ENCODE data around the gene MRPL2.
"Not testable (repeated sequence)": the region's sequence is repeated elsewhere in the genome, so short reads cannot be mapped to it uniquely, and the experiment has no call there.

The MRPL2 gene

DNA sequence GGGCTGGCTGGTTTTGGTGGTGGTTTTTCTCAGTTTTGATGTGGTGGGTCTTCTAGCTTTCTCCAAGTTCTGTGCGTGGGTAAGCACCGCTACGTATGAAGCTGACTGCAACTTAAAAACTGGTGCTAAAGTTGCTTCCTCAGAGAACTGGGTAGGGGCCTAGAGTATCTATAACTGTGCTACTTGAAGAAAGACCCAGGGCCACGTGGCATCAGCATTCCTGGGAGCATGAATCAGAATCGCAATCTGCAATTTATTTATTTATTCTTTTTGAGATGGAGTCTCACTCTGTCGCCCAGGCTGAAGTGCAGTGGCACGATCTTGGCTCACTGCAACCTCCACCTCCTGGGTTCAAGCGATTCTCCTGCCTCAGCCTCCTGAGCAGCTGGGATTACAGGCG lies 22.7 kb upstream of the MRPL2 start:
- DNase-seq: not testable (repeated sequence)

DNA sequence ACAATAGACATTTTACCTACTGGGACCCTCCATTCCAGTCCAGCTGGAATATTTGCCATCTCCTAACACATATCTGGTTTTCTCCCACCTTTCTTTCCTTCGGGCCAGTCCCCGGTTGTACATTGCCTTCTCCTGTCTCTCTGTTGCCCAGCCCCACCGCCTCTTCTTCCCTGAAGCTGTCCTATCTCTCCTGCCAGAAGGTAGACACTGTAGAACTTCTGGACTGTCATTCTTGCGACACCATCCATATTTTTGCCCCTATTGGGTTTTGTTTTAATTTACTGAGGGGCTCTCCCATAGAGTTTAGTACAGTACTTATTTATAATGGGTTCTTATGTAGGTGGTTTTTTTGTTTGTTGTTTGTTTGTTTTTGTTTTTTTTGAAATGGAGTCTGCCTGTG lies 21.8 kb upstream of the MRPL2 start:
- no peak for DNase-seq

DNA sequence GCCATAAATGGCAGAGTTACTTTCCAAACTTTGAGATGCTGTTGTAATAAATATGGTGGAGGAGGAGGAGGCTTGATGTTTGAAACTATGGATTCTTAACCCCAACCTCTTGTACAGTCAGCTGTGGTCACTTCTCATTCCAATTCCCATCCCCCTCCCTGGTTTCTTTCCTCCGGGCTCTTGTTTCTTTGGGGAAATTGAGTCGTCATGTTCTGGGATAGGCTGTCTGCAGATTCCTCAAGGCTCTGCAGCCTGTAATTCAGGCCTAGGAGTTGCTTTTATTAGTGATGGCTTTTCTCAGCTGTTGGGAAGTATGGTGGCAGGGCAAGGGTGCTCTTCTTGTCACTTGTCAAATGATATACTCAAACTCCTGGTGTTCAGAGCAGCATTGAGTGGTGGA lies 19.5 kb upstream of the MRPL2 start:
- no peak for DNase-seq

DNA sequence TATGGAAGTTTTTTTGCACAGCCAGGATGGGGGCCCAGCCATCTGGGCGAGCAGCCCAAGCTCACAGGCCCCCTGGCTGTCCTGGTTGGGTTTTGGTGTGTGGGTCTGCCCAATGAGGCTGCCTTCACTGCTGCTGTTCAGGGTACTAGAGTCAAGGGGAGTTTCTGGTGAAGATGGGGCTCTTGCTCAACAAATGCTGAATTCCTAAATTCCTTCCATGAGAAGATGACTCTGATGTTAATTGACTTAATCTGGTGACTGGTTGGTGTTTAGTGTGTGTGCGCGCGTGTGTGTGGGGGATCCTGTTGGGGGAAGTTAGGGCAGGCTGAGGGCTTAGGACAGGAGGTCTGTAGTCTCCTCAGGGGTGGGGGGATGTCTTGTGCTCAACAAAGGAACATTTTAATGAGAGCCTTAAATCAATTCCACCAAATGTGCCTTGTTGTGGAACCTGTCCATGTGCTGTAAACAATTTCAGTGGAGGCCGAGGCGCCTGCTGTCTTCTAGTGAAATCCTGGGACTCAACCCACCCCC lies 18.8 kb upstream of the MRPL2 start:
- no peak for DNase-seq

DNA sequence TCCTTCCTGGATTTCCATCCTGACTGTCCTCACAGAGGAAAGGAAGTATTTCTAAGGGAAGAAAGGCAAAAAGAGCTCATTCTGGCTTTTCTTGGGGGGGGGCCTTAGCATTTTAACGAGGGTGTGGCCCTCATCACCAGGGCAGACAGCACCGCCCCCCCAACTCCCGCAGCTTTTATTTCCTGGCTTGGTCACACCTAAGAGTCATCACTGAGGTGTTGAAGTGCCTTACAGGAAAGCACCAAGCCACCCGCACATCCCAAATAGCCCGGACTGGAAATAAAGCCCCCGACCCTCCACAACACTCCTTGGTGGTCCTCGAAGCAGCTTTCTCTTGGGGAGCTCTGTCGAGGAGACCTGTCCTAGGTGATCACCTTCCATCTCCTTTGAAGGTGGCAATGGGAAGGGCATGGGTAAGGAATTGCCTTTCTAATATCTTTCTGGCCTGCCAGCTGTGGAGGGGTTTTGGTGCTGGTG lies 18.1 kb upstream of the MRPL2 start:
- no peak for DNase-seq

DNA sequence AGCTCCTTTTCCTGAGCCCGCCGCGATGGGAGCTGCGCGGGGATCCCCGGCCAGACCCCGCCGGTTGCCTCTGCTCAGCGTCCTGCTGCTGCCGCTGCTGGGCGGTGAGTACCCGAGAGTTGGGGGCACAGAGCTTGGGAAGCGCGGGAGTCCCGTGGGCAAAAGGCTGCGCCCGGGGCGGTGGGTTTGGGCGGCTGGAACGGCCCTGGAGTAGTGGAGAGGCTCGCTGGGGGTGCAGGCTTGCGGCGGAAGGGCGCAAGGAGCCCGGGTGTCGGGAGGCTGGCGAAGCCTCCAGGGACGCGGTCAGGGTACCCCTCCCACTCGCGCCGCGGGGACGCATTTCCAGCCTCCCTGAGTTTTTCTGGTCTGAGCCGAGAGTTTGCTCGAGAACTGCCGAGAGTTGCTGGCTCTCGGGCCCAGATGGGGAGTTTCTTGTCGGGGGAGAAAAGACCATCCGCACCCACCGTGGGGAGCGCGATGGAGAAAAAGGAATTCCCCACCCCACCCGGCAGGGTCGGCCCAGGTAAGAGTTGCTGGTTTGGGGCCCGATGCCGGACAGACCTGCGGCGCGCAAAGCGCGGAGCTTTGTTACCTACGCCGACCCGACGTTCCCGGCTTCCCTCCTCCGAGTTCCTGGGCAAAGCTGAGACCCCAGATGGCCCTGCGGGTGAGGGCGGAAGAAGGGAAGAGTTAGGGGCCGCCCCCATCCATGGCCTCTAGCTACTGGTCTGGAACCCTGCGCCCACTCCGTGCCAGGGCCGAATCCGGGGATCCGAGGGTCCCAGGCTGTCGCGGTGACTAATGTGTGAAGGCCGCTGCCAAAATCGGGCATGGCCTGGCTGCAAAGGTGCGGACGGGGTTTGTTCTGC lies 17.5 kb upstream of the MRPL2 start:
- DNase-seq: peak in 1 of 2 experiments; percentile 35

DNA sequence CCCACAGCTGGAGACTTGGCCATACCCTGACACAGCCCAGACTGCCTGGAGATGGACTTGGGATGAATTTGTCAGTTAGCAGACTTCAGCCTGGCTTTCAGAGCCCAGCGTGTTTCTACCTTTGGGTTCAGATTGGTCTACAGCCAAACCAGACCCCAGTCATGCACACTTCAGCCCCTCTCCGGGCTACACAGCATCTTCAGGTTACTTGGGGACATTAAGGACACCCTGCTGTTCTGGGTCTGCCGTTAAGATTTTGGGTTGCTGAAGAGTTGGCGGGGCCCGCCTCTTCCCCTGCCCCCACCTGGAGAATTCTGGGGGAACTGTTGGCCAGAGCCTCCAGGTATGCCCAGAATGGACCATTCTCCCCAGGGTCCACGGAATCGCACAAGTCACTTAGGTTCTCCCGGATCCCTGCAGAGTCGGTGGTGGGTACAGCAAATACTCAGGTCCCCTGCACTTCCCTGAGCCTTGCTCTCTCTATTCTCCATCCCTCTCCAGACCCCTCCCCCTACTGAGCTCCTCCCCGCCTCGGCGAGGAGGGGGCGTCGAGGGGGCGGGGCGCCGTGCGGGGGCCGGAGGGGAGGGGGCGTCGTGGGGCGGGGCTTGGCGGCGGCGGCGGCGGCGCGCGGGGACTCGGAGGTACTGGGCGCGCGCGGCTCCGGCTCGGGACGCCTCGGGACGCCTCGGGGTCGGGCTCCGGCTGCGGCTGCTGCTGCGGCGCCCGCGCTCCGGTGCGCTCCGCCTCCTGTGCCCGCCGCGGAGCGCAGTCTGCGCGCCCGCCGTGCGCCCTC lies 16.6 kb upstream of the MRPL2 start, which contains the start of gene PTK7:
Gene PTK7, plus strand, starts transcription at position 645 of the 794 bp plus-strand sequence. CDS start 175 bp downstream, outside the sequence.
- peak; percentile 69 to 79 for DNase-seq

DNA sequence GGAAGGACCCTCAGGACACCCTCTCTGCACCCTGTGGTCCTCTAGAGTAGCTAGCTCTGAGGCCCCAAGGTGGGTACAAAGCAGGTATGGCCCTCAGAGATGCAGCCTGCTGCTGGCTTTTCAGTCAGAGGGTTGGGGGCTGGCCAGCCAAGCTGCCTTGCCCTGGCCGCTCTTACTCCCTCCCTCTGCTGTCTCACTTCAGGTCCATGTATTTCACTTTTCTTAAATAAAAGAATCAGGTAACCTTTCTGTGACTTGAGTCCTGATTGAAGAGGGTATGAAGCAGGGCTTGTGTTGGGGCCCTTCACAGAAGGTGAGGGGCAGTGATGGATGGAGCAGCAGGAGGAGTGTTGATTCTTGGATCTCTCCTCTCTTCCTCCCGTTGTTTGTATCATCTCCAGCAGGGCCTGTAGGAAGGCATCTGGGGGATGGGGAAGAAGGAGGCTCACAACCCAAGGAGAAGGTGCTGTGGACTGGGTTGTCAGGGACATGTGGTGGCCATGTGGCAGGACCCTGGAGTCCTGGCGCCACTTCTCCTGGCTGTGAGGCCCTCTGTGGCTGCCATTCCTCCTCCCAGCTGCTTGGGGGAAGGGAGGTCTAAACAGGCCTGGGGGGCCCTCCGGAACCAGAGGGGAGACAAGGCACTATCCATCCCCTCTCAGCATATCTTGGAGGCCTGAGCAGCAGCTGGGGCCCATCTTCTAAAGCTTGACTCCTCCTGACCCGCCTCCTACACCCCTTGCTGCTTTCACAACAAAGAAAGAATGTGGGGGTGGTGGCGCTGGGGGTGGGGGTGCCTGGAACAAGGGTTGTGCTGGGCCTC lies 15.8 kb upstream of the MRPL2 start:
- DNase-seq: no peak

DNA sequence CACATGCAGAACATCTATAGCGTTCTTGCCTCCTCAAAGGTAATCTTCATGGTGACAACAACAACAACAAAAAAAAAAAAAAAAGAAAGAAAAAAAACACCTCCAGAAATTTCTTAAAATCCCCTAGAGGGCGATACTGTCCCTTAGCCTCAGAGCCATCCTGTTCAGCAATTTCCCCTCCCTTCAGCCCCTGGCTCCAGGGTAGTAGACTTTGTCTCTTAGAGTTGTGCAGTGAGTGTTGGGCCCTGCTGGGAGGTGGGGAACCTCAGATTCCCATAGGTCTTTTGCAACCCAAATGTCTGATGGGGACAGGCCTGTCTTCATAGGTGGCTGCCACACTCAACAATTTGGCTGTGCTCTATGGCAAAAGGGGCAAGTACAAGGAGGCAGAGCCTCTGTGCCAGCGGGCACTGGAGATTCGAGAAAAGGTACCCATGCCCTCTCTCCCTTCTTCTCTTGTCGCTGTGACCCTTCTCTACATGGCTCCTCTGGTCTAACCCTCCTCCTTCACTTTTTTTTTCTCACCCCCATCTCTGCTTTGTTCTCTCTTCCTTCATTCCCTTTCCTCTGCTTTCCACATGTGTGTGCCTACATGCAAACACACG lies 10.9 kb upstream of the MRPL2 start:
- peak; percentile 32 to 53 for DNase-seq

DNA sequence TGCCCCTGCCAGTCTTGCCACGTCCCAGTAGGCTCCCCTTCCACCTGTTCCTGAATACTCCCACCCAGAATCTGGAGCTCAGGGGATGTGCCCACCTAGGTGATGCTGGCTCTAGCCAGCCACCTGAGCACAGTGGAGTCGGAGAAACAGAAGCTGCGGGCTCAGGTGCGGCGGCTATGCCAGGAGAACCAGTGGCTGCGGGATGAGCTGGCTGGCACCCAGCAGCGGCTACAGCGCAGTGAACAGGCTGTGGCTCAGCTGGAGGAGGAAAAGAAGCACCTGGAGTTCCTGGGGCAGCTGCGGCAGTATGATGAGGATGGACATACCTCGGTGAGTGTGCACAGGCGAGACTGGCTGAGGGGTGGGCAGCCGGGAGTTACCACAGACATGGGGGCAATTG lies 3.6 kb upstream of the MRPL2 start:
- no peak for DNase-seq

DNA sequence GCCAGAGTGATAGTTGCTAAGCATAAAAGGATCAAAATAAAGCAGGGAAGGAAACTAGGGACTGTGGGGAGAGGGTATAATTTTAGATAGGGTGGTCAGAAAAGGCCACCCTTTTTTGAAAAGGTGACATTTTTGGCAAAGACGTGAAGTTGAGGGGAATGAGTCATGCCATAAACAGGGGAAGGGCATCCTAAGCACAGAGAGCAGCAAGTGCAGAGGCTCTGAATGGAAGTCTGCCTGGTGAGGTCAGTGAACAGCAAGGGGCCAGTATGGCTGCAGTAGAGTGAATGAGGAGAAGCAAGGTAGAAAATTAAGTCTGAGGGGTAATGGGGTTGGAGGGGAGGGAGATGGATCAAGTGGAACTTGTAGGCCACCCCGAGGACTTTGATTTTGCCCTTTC lies 2.6 kb upstream of the MRPL2 start:
- DNase-seq: no peak

DNA sequence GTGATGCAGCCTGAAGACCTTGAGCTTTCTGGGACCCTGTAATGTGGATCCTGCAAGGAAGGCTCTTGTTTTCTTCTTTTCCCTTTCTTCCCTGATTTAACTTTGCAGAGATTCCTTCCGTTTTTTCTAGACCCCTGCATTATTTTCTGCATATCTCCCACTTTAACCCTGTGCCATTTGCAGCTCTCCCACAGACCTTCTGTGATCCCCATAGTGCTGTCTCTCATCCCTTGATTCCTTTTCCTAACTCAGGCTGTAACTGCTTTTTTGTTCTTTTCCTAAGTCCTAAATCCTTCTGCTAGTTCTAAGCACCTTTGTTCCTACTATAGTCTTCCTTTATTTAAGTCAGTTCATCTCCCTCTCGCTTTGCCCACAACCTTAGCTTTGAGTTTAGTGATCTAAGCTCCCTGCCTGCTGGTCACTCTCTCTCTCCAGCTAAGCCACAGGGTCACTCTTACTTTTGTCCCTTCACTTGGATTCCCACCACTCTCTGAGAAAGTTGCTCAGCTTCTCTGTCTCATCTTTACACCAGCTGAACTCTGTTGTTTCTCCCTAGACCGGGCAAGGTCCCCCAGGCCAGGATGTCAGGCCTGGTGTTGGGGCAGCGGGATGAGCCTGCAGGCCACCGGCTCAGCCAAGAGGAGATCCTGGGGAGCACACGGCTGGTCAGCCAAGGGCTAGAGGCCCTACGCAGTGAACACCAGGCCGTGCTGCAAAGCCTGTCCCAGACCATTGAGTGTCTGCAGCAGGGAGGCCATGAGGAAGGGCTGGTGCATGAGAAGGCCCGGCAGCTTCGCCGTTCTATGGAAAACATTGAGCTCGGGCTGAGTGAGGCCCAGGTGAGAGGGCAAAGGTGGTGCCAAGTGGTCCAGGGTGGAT lies 1.8 kb upstream of the MRPL2 start:
- DNase-seq: no peak

DNA sequence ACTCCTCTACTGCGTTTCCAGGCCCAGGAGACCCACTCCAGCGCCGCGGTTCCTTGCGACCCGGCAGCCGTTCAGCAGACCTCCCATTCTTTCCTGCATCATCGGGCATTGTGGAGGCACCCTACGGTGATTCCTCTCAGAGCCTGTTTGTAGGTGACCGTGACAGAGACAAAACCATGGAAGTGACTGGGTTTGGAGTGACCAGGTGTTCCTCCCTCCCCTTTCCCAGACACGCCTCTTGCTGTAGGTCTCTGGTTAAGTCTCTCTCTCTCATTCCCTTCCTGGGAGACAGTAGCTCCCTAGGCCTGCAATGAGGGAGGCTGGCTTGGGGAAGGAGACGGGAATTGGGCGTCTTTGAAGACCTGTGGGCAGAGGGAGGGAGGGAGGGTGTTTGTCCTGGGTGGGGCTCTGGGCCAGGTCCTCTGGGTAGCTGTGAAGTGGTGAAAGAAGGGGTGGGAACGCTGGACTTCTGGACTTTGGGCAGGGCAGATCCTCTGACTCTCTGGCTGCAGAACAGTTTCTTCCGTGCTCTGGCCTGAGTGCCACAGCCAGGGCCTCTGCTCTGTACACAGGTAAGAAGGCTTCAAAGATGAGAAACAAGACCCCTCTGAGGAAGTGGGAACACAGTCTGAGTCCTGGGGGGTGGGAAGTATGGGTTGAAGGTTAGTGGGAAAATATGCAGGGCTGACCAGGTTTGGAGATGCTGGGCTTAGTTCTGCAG lies 960 bp upstream of the MRPL2 start:
- peak in 1 of 2 experiments; percentile 20 for DNase-seq

DNA sequence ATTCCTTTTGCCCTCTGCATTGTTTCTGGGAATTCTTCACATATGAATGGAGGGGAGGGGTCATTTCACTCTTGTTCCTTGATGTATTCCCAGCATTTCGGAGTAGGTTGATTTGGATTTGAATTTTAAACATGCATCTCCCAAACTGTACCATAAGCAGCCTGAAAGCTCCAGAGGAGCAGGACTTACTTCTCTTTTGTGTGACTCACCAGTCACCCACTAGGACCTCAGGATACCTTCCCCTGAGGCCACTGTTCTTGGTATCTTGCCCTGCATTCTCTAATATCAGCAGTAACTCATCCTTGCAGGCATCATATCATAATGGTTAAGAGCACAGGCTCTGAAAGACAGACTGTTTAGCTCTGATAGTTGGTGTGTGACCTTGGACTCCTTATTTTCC lies 703 bp downstream of the MRPL2 start:
- no peak for DNase-seq

DNA sequence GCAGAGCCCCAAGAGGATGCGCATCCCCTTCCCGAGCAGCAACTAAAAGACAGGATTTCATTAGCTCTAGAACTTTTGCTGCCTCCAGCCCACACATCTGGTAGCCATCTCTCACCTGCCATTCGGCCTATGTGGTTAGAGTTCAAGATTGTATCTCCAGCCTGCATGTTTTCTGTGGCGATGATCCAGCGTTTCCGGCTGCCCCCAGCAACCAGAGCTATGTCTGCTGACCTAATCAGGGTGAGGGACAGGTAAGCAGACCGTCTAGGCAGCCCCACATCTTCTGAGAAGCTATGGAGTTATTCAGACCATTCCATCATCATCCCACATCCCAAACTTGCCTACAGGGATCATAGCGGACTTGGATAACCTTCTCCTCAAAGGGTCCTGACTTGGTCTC lies 3.3 kb downstream of the MRPL2 start:
- no peak for DNase-seq

DNA sequence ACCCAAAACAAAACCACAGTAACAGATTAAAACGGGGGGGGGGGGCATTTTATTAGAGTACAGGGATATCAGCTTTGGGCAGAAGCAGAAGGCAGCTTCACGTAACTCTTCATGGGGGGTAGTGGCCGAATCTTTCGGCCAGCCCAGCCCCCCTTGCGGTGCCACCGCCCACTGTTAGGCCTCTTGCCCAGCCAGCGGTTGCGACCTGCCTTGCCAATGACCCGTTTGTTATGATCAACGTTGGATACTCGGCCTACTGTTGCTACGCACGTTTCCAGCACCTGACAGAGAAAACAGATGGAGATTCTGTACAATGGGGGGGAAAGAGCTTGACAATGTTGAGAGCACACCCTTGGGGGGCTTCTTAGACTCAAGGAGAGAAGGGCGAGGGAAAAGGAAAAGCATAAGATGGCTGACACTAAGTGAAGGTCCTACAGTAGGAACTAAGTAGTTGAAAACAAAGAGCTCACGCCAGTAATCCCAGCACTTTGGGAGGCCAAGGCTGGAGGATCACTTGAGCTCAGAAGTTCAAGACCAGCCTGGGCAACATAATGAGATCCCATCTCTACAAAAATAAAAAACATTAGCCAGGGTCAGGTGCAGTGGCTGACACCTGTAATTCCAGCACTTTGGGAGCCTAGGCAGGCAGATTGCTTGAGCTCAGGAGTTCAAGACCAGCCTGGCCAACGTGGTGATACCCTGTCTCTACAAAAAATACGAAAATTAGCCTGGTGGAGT lies 4.9 kb downstream of the MRPL2 start:
- no peak for DNase-seq

DNA sequence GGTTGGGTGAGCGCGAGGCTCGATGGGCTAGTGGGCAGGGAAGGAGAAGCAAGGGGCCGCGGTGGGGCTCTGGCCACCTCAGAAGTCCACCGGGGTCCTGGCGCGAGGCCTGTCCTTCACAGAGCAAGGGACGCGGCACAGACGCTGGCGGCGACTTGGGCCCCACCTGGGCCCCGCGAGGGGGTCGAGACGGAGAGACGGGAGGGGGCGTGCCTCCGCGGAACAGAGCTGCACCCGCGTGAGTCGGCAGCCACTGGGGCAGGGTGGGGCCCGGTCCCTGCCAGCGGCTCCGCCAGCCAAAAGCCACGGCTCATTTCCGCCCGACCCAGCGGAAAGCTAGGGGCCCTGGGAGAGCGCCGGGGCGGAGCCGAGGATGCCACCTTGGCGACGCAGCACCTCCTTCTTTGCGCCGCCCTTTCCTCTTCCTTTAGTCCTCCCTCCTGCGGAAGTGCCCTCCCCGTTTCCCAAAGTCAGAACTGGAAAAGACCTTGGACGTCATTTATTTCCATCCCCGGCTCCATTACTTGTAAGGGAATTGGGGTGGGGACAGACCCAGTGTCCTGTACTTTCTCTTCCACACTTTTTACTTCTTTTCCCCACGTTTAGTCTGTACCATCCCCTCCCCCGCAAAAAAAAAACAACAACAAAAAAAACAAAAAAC lies 5.6 kb downstream of the MRPL2 start, which contains the start of gene CUL7:
Gene CUL7, minus strand, starts transcription at position 307 of the 661 bp plus-strand sequence. CDS start 1,063 bp downstream, outside the sequence.
- DNase-seq: peak; percentile 94 to 96

DNA sequence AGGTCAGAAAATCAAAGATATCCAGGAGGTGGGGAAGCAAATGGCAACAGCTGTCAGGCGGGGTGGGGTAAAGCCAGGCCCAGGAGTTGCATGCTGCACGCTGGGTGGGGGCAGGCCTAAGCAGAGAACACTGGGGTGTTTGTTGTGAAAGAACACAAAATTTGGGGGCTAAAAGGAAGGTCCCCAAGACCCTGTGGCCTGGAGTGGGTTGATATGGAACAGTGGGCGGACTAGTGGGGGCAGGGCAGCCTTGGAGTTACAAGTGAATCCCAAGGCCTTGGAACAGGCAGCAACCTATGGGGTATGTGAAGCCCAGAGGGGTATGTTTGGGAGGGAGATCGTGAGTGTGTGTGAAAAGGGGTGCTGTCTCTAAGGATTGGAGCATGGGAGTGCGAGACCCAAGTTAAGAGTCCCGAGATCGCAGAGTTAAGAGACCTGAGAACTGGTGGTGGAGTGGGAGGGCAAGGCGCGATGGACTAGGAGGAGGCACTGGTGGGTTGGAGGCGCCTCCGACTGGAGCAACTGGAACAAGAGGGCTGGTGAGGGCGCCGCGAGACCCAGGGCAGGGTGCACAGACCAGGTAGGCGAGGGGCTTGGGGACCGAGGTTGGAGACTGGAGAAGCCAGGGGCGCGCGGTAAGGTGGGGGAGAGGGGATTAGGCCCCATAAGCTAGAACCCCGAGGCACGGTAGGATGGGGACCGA lies 6.2 kb downstream of the MRPL2 start:
- DNase-seq: no peak
